ENCODE data around the gene SCN1A.
"Not testable (repeated sequence)": the region's sequence is repeated elsewhere in the genome, so short reads cannot be mapped to it uniquely, and the experiment has no call there.

Gene SCN1A

DNA sequence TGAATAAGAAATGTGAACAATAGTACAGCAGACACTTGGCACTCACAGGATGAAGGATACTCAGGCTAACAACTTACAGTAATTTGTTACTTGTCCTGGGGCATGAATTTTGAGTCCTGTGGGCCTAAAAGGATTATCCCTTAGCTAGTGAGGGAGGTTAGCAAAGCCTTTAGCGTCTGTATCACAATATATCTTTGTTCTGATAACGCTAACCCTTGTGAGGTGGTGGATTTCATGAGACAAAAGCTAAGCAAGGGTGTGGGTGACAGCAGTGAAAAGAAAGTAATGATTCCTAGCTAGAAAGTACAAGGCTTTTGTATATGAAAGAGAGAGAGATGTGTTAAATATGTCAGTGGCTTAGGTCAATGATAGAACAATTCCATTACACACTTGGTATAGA lies 127.4 kb downstream of the SCN1A start:
- ATAC-seq (ENCODE audit: low read depth) (no peak), DNase-seq (ENCODE audit: low spot score) (no peak)
- Histone ChIP-seq H3K36me3 (ENCODE audit: low read depth) (no peaks in the 10 kb centered on the region), H3K27me3 (ENCODE audit: insufficient read depth, poor library complexity, severe bottlenecking) (peaks cover 5% of the 10 kb centered on the region), H3K27ac (ENCODE audit: poor library complexity, severe bottlenecking) (no peak overlapping the region), H3K4me3 (ENCODE audit: severe bottlenecking) (no peak overlapping the region), H3K4me1 (ENCODE audit: insufficient read depth, poor library complexity, severe bottlenecking) (peaks cover 5% of the 10 kb centered on the region), H3K9me3 (ENCODE audit: severe bottlenecking) (no peaks in the 10 kb centered on the region)
- TF ChIP-seq, protein P1, sequence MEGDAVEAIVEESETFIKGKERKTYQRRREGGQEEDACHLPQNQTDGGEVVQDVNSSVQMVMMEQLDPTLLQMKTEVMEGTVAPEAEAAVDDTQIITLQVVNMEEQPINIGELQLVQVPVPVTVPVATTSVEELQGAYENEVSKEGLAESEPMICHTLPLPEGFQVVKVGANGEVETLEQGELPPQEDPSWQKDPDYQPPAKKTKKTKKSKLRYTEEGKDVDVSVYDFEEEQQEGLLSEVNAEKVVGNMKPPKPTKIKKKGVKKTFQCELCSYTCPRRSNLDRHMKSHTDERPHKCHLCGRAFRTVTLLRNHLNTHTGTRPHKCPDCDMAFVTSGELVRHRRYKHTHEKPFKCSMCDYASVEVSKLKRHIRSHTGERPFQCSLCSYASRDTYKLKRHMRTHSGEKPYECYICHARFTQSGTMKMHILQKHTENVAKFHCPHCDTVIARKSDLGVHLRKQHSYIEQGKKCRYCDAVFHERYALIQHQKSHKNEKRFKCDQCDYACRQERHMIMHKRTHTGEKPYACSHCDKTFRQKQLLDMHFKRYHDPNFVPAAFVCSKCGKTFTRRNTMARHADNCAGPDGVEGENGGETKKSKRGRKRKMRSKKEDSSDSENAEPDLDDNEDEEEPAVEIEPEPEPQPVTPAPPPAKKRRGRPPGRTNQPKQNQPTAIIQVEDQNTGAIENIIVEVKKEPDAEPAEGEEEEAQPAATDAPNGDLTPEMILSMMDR (IDR thresholded peaks at IDR 0.05; ENCODE audit: poor library complexity, severe bottlenecking): no peak

DNA sequence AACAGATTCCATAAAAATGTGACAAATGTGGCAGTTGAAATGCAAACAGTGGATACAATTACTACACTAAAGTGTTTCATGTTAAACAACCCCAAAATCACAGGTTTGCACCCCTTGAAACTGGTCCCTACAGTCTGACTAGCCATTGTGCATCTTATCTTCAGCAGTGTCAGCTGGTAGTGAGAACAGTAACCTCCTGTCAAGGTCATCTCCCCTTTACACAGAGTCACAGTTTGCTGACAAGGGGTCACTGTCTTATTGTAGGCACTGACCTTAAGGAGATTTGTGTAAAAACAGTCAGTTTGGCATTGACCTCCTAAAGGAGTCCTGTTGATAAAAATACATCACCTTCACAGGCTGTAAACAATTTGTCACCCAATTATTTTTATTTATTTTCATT lies 137.0 kb downstream of the SCN1A start:
- ATAC-seq (ENCODE audit: low read depth): no peak
- Histone ChIP-seq H3K27me3 (ENCODE audit: insufficient read depth, poor library complexity, severe bottlenecking) (no peaks in the 10 kb centered on the region), H3K4me3 (ENCODE audit: severe bottlenecking) (no peak overlapping the region), H3K4me1 (ENCODE audit: insufficient read depth, poor library complexity, severe bottlenecking) (no peaks in the 10 kb centered on the region), H3K27ac (ENCODE audit: poor library complexity, severe bottlenecking) (no peak overlapping the region), H3K9me3 (ENCODE audit: severe bottlenecking) (no peaks in the 10 kb centered on the region), H3K36me3 (ENCODE audit: low read depth) (no peaks in the 10 kb centered on the region)
- TF ChIP-seq, protein P1 (IDR thresholded peaks at IDR 0.05; ENCODE audit: poor library complexity, severe bottlenecking): no peak
- no peak for DNase-seq (ENCODE audit: low spot score)

DNA sequence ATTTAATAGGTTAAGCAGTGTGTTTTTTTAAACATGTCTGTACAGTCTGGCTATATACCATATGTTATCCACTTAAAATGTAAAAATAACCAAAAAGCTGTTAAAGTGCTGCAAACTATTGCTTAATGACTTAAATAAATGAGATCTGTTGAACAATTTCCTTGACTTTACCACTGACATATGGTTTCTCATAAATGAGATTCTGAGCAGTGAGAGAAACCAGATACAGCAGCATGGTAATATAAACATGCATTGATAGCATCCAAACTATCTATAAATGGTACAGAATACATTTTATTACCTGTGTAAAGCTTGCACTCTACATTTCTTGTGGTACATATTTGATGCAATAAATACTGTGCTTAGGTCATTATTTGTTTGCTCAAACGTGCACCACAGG lies 138.0 kb downstream of the SCN1A start:
- TF ChIP-seq, protein P1 (IDR thresholded peaks at IDR 0.05; ENCODE audit: poor library complexity, severe bottlenecking): no peak
- Histone ChIP-seq H3K27me3 (ENCODE audit: insufficient read depth, poor library complexity, severe bottlenecking) (no peaks in the 10 kb centered on the region), H3K4me1 (ENCODE audit: insufficient read depth, poor library complexity, severe bottlenecking) (no peaks in the 10 kb centered on the region), H3K4me3 (ENCODE audit: severe bottlenecking) (no peak overlapping the region), H3K27ac (ENCODE audit: poor library complexity, severe bottlenecking) (no peak overlapping the region), H3K9me3 (ENCODE audit: severe bottlenecking) (no peaks in the 10 kb centered on the region), H3K36me3 (ENCODE audit: low read depth) (no peaks in the 10 kb centered on the region)
- ATAC-seq (ENCODE audit: low read depth): no peak
- no peak for DNase-seq (ENCODE audit: low spot score)

DNA sequence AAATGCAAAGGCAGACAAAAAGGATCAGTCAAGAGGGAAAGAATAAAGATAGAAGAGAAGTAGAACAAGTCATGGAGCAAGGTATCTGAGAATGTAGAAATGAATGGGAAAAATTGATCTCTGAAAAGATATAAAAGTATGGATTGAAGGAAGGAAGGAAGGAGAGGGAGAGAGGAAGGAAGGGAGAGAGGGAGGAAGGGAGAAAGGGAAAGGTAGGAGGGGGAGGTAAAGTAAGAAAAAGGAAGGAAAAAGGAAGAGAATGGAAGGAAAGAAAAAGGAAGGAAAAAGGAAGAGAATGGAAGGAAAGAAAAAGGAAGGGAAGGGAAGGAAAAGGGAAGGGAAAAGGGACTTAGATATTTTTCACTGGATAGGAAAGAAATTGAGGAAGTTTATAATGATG lies 142.7 kb downstream of the SCN1A start:
- no peak for ATAC-seq (ENCODE audit: low read depth)

DNA sequence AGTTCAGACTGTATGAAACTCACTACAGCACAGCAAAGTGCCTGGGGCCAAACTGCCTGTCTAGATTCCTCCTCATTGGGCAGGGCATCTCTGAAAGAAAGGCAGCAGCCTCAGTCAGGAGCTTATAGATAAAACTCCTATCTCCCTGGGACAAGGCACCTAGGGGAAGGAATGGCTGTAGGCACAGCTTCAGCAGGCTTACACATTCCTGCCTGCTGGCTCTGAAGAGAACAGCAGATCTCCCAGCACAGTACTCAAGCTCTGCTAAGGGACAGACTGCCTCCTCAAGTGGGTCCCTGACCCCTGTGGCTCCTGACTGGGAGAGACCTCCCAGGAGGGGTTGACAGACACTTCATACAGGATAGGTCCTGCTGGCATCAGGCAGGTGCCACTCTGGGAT lies 155.7 kb downstream of the SCN1A start:
- ATAC-seq (ENCODE audit: low read depth); DNase-seq (ENCODE audit: low spot score): not testable (repeated sequence)

More for the DNA sequence above, 142.7 kb downstream of the SCN1A start:
- Histone ChIP-seq H3K27me3 (ENCODE audit: insufficient read depth, poor library complexity, severe bottlenecking) (no peaks in the 10 kb centered on the region), H3K4me1 (ENCODE audit: insufficient read depth, poor library complexity, severe bottlenecking) (no peaks in the 10 kb centered on the region), H3K9me3 (ENCODE audit: severe bottlenecking) (no peaks in the 10 kb centered on the region), H3K4me3 (ENCODE audit: severe bottlenecking) (no peak overlapping the region), H3K36me3 (ENCODE audit: low read depth) (no peaks in the 10 kb centered on the region), H3K27ac (ENCODE audit: poor library complexity, severe bottlenecking) (no peak overlapping the region)
- DNase-seq (ENCODE audit: low spot score): no peak
- TF ChIP-seq, protein P1 (IDR thresholded peaks at IDR 0.05; ENCODE audit: poor library complexity, severe bottlenecking): no peak

More for the DNA sequence above, 155.7 kb downstream of the SCN1A start:
- H3K9me3 ChIP-seq (ENCODE audit: severe bottlenecking); H3K27me3 ChIP-seq (ENCODE audit: insufficient read depth, poor library complexity, severe bottlenecking); H3K36me3 ChIP-seq (ENCODE audit: low read depth); H3K4me3 ChIP-seq (ENCODE audit: severe bottlenecking); H3K27ac ChIP-seq (ENCODE audit: poor library complexity, severe bottlenecking); H3K4me1 ChIP-seq (ENCODE audit: insufficient read depth, poor library complexity, severe bottlenecking): not testable (repeated sequence)

Measured in RWPE2 (cell line).